ENCODE results near the gene RAB31. TPM values are rescaled to one million over a fixed set of nuclear protein-coding genes. Genes with fewer than 3 reads are reported as not detected.

The RAB31 gene
- total RNA-seq, 1 experiment from 2014 or later = 32.9 TPM

DNA sequence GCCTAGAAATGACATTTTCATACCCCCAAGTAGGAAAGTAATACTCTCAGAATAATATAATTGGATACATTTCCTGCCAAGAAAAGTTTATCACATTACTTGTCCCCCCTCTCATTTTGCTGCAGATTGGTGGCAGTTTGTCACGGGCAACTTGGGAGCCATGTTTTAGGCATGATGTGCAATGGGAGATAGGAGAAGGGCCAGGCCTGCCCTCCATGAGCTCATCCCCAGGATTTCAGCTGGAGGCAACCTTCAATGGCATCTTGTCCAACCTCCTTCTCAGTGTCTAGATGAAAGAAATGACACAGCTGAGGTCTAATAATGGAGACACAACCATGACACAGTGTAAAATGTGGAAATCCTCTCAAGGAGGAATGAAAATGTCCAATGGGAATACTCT is 11.4 kb upstream of the RAB31 start:
- Mint-ChIP-seq H3K27ac (no peak overlapping the region), H3K9me3 (no peaks in the 10 kb centered on the region), H3K27me3 (ENCODE audit: low read depth) (no peaks in the 10 kb centered on the region)

More for the DNA sequence above, 11.4 kb upstream of the RAB31 start:
- DNase-seq (ENCODE audit: low spot score) (no peak), ATAC-seq (no peak)
- CTCF ChIA-PET = no interaction called here
- Mint-ChIP-seq H3K4me1 (peaks cover 7% of the 10 kb centered on the region), H3K4me3 (no peak overlapping the region), H3K36me3 (no peaks in the 10 kb centered on the region)
- POLR2A ChIA-PET = no interaction called here
- no peak for TF ChIP-seq NFYB (CRISPR knock-in tag; conservative IDR thresholded peaks at IDR 0.05; ENCODE audit: low read depth)
- TF ChIP-seq, protein P1, sequence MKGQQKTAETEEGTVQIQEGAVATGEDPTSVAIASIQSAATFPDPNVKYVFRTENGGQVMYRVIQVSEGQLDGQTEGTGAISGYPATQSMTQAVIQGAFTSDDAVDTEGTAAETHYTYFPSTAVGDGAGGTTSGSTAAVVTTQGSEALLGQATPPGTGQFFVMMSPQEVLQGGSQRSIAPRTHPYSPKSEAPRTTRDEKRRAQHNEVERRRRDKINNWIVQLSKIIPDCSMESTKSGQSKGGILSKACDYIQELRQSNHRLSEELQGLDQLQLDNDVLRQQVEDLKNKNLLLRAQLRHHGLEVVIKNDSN (CRISPR knock-in tag; IDR thresholded peaks at IDR 0.05) = no peak
- TF ChIP-seq ZNF396 (CRISPR knock-in tag; IDR thresholded peaks at IDR 0.05; ENCODE audit: borderline replicate concordance) = no peak
- TF ChIP-seq, protein P2, sequence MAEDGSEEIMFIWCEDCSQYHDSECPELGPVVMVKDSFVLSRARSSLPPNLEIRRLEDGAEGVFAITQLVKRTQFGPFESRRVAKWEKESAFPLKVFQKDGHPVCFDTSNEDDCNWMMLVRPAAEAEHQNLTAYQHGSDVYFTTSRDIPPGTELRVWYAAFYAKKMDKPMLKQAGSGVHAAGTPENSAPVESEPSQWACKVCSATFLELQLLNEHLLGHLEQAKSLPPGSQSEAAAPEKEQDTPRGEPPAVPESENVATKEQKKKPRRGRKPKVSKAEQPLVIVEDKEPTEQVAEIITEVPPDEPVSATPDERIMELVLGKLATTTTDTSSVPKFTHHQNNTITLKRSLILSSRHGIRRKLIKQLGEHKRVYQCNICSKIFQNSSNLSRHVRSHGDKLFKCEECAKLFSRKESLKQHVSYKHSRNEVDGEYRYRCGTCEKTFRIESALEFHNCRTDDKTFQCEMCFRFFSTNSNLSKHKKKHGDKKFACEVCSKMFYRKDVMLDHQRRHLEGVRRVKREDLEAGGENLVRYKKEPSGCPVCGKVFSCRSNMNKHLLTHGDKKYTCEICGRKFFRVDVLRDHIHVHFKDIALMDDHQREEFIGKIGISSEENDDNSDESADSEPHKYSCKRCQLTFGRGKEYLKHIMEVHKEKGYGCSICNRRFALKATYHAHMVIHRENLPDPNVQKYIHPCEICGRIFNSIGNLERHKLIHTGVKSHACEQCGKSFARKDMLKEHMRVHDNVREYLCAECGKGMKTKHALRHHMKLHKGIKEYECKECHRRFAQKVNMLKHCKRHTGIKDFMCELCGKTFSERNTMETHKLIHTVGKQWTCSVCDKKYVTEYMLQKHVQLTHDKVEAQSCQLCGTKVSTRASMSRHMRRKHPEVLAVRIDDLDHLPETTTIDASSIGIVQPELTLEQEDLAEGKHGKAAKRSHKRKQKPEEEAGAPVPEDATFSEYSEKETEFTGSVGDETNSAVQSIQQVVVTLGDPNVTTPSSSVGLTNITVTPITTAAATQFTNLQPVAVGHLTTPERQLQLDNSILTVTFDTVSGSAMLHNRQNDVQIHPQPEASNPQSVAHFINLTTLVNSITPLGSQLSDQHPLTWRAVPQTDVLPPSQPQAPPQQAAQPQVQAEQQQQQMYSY (CRISPR knock-in tag; IDR thresholded peaks at IDR 0.05) = no peak
- TF ChIP-seq, protein P3, sequence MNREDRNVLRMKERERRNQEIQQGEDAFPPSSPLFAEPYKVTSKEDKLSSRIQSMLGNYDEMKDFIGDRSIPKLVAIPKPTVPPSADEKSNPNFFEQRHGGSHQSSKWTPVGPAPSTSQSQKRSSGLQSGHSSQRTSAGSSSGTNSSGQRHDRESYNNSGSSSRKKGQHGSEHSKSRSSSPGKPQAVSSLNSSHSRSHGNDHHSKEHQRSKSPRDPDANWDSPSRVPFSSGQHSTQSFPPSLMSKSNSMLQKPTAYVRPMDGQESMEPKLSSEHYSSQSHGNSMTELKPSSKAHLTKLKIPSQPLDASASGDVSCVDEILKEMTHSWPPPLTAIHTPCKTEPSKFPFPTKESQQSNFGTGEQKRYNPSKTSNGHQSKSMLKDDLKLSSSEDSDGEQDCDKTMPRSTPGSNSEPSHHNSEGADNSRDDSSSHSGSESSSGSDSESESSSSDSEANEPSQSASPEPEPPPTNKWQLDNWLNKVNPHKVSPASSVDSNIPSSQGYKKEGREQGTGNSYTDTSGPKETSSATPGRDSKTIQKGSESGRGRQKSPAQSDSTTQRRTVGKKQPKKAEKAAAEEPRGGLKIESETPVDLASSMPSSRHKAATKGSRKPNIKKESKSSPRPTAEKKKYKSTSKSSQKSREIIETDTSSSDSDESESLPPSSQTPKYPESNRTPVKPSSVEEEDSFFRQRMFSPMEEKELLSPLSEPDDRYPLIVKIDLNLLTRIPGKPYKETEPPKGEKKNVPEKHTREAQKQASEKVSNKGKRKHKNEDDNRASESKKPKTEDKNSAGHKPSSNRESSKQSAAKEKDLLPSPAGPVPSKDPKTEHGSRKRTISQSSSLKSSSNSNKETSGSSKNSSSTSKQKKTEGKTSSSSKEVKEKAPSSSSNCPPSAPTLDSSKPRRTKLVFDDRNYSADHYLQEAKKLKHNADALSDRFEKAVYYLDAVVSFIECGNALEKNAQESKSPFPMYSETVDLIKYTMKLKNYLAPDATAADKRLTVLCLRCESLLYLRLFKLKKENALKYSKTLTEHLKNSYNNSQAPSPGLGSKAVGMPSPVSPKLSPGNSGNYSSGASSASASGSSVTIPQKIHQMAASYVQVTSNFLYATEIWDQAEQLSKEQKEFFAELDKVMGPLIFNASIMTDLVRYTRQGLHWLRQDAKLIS (CRISPR knock-in tag; IDR thresholded peaks at IDR 0.05; ENCODE audit: borderline replicate concordance) = no peak
- TF ChIP-seq, protein P4, sequence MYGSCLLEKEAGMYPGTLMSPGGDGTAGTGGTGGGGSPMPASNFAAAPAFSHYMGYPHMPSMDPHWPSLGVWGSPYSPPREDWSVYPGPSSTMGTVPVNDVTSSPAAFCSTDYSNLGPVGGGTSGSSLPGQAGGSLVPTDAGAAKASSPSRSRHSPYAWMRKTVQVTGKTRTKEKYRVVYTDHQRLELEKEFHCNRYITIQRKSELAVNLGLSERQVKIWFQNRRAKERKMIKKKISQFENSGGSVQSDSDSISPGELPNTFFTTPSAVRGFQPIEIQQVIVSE (CRISPR knock-in tag; IDR thresholded peaks at IDR 0.05; ENCODE audit: borderline replicate concordance) = no peak
- TF ChIP-seq, protein P5, sequence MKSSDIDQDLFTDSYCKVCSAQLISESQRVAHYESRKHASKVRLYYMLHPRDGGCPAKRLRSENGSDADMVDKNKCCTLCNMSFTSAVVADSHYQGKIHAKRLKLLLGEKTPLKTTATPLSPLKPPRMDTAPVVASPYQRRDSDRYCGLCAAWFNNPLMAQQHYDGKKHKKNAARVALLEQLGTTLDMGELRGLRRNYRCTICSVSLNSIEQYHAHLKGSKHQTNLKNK (CRISPR knock-in tag; IDR thresholded peaks at IDR 0.05) = no peak
- TF ChIP-seq MYBL2 (CRISPR knock-in tag; IDR thresholded peaks at IDR 0.05) = no peak
- TF ChIP-seq NR3C1 (CRISPR knock-in tag; conservative IDR thresholded peaks at IDR 0.05; ENCODE audit: low read depth) = no peak
- TF ChIP-seq ZNF671 (CRISPR knock-in tag; IDR thresholded peaks at IDR 0.05) = no peak
- TF ChIP-seq, protein P6, sequence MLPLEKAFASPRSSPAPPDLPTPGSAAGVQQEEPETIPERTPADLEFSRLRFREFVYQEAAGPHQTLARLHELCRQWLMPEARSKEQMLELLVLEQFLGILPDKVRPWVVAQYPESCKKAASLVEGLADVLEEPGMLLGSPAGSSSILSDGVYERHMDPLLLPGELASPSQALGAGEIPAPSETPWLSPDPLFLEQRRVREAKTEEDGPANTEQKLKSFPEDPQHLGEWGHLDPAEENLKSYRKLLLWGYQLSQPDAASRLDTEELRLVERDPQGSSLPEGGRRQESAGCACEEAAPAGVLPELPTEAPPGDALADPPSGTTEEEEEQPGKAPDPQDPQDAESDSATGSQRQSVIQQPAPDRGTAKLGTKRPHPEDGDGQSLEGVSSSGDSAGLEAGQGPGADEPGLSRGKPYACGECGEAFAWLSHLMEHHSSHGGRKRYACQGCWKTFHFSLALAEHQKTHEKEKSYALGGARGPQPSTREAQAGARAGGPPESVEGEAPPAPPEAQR (CRISPR knock-in tag; IDR thresholded peaks at IDR 0.05) = no peak
- TF ChIP-seq ETV6 (CRISPR knock-in tag; IDR thresholded peaks at IDR 0.05) = no peak
- no peak for TF ChIP-seq PRRX2 (CRISPR knock-in tag; IDR thresholded peaks at IDR 0.05)
- TF ChIP-seq, protein P7, sequence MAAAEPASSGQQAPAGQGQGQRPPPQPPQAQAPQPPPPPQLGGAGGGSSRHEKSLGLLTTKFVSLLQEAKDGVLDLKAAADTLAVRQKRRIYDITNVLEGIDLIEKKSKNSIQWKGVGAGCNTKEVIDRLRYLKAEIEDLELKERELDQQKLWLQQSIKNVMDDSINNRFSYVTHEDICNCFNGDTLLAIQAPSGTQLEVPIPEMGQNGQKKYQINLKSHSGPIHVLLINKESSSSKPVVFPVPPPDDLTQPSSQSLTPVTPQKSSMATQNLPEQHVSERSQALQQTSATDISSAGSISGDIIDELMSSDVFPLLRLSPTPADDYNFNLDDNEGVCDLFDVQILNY (CRISPR knock-in tag; IDR thresholded peaks at IDR 0.05) = no peak

Data from WTC11 (cell line).